ENCODE results near the gene PCSK7.

DNA sequence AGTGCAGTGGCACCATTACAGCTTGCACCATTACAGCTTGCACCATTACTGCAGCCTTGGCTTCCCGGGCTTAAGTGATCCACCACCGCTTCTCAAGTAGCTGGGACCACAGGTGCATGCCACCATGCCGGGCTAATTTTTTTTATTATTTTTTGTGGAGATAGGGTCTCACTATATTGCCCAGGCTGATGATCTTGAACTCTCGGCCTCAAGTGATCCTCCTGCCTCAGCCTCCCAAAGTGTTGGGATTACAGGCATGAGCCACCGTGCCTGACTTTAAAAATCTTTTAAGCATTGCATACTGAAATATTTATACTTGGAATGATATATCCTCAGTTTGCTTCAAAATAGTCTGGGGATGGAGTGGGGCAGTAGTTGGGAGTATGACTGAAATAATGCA lies 77.4 kb downstream of the PCSK7 start:
- TF ChIP-seq, protein P1, sequence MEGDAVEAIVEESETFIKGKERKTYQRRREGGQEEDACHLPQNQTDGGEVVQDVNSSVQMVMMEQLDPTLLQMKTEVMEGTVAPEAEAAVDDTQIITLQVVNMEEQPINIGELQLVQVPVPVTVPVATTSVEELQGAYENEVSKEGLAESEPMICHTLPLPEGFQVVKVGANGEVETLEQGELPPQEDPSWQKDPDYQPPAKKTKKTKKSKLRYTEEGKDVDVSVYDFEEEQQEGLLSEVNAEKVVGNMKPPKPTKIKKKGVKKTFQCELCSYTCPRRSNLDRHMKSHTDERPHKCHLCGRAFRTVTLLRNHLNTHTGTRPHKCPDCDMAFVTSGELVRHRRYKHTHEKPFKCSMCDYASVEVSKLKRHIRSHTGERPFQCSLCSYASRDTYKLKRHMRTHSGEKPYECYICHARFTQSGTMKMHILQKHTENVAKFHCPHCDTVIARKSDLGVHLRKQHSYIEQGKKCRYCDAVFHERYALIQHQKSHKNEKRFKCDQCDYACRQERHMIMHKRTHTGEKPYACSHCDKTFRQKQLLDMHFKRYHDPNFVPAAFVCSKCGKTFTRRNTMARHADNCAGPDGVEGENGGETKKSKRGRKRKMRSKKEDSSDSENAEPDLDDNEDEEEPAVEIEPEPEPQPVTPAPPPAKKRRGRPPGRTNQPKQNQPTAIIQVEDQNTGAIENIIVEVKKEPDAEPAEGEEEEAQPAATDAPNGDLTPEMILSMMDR (IDR thresholded peaks at IDR 0.05), result no peak
- no peak for TF ChIP-seq POLR2A (IDR thresholded peaks at IDR 0.05)

Measured in body of pancreas (tissue), 4 donors.